ENCODE measurements around the gene MARK2.

Gene MARK2

DNA sequence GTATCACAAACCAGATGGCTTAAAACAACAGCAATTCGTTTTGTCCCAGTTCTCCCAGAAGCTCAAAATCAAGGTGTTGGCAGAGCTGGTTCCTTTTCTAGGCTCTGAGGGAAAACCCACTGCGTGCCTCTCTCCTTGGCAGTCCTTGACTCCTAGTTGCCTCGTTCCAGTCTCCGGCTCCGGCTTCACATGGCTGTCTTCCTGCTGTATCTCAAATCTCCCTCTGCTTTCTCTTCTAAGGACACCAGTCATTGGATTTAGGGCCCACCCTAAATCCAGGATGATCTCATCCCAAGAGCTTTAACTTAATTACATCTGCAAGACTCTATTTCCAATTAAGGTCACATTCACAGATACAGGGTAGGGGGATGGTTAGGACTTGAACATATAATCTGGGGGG, 90.7 kb downstream of the MARK2 start:
- Histone ChIP-seq H3K27me3 (ENCODE audit: control insufficient read depth, insufficient read depth, low read length) (peaks cover 17% of the 10 kb centered on the region), H3K9ac (ENCODE audit: low read depth, low read length) (no peak overlapping the region), H3K36me3 (ENCODE audit: control insufficient read depth, insufficient read depth, low read length) (no peaks in the 10 kb centered on the region), H3K9me3 (ENCODE audit: control insufficient read depth, insufficient read depth, low read length) (no peaks in the 10 kb centered on the region), H3K4me1 (ENCODE audit: control insufficient read depth, insufficient read depth, low read length) (no peaks in the 10 kb centered on the region), H3K4me3 (ENCODE audit: low read depth, low read length) (no peak overlapping the region)

DNA sequence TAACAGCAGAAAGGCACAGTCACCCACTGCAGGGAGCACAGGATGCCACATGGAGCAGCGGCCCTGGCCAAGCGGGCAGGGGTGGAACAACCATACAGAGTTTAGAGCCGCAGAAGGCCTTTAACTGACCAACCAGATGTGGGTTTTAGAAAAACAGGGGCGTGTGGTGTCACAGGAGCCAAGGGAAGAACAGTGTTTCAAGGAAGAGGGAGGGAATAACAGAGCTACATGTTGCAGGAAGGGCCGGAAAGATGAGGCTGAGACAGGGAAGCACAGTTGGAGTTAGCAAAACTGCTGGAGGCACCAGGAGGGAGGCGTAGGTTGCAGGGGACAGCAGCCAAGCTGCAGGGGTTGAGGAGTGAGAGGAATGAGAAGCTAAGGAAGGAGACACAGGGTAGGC, 92.1 kb downstream of the MARK2 start:
- Histone ChIP-seq H3K9ac (ENCODE audit: low read depth, low read length) (no peak overlapping the region), H3K4me3 (ENCODE audit: low read depth, low read length) (no peak overlapping the region), H3K27me3 (ENCODE audit: control insufficient read depth, insufficient read depth, low read length) (peaks cover 12% of the 10 kb centered on the region), H3K36me3 (ENCODE audit: control insufficient read depth, insufficient read depth, low read length) (no peaks in the 10 kb centered on the region), H3K4me1 (ENCODE audit: control insufficient read depth, insufficient read depth, low read length) (no peaks in the 10 kb centered on the region), H3K9me3 (ENCODE audit: control insufficient read depth, insufficient read depth, low read length) (no peaks in the 10 kb centered on the region)

DNA sequence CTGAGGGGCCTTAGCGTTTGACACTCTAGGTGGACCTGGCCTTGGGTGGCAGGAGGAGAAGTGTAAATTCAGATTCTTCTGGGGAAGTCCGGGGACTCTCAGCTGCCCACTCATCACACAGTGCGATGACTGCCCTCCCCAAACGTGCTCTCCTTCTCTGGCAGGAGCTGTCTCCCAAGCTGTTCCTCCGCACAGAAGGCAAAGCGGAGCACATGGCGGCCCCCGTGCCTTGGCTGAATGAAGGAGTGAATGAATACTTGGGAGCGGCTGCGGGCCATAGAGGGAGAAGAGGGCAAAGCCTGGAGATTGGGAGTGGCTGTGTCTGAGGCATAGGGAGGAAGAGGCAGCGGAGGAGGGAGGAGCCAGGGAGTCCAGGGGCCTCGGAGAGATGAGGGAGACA, 93.0 kb downstream of the MARK2 start:
- Histone ChIP-seq H3K4me3 (ENCODE audit: low read depth, low read length) (no peak overlapping the region), H3K27me3 (ENCODE audit: control insufficient read depth, insufficient read depth, low read length) (peaks cover 10% of the 10 kb centered on the region), H3K9me3 (ENCODE audit: control insufficient read depth, insufficient read depth, low read length) (no peaks in the 10 kb centered on the region), H3K9ac (ENCODE audit: low read depth, low read length) (no peak overlapping the region), H3K4me1 (ENCODE audit: control insufficient read depth, insufficient read depth, low read length) (no peaks in the 10 kb centered on the region), H3K36me3 (ENCODE audit: control insufficient read depth, insufficient read depth, low read length) (no peaks in the 10 kb centered on the region)

DNA sequence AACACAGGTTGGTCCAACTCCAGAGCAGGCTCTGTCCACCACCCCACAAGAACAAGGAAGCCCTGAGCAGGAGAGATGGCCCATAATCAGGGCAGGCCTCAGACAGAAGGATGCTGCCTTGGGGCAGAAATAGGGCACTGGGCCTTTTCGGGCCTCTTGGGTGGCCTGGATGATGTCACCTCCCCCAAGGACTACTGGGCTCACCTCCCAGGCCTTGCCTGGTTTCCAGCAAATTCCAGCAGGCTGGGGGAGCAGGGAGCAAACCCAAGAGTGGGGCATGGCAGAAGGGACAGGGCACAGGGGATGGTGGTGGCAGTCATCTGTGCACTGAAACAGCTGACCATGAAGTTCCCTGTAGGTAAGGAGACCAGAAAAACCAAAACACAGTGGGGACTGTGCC, 94.5 kb downstream of the MARK2 start:
- no peak overlapping the region for H3K4me3 ChIP-seq (ENCODE audit: low read depth, low read length)
- peaks cover 4% of the 10 kb centered on the region for H3K27me3 ChIP-seq (ENCODE audit: control insufficient read depth, insufficient read depth, low read length)
- no peaks in the 10 kb centered on the region for H3K4me1 ChIP-seq (ENCODE audit: control insufficient read depth, insufficient read depth, low read length)
- no peaks in the 10 kb centered on the region for H3K36me3 ChIP-seq (ENCODE audit: control insufficient read depth, insufficient read depth, low read length)
- H3K9ac ChIP-seq (ENCODE audit: low read depth, low read length): no peak overlapping the region
- no peaks in the 10 kb centered on the region for H3K9me3 ChIP-seq (ENCODE audit: control insufficient read depth, insufficient read depth, low read length)

DNA sequence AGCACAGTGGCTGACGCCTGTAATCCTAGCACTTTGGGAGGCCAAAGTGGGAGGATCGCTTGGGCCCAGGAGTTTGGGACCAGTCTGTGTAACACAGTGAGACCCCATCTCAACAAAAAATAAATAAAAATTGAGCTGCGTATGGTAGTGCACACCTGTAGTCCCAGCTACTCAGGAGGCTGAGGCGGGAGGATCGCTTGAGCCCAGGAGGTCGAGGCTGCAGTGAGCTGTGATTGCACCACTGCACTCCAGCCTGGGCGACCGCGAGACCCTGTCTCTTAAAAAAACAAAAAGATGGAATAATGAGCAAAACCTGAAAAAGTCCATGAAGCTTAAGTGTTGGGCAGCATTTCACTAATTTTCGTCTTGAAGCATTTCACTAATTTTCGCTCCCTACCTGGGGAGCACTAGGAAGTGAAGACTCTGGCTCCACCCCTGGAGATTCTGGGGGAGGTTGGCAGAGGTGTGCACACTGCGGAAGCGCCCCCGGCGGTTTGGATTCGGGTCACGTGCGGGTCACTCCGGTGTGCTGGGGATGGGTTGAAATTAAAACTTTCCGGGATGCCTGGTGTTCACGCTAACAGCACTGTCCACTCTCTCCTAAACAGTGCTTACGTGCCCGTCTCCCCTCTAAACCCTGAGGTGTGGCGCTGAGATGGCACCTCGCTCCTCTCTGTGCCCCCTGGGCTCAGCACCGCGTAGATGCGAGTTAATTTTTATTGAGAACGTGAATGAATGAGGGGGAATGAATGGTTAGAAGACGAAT, 99.0 kb downstream of the MARK2 start:
- Histone ChIP-seq H3K9me3 (ENCODE audit: control insufficient read depth, insufficient read depth, low read length) (no peaks in the 10 kb centered on the region), H3K9ac (ENCODE audit: low read depth, low read length) (peak overlapping the region; percentile 56), H3K27me3 (ENCODE audit: control insufficient read depth, insufficient read depth, low read length) (no peaks in the 10 kb centered on the region), H3K4me3 (ENCODE audit: low read depth, low read length) (peak overlapping the region; percentile 90), H3K36me3 (ENCODE audit: control insufficient read depth, insufficient read depth, low read length) (no peaks in the 10 kb centered on the region), H3K4me1 (ENCODE audit: control insufficient read depth, insufficient read depth, low read length) (no peaks in the 10 kb centered on the region)

DNA sequence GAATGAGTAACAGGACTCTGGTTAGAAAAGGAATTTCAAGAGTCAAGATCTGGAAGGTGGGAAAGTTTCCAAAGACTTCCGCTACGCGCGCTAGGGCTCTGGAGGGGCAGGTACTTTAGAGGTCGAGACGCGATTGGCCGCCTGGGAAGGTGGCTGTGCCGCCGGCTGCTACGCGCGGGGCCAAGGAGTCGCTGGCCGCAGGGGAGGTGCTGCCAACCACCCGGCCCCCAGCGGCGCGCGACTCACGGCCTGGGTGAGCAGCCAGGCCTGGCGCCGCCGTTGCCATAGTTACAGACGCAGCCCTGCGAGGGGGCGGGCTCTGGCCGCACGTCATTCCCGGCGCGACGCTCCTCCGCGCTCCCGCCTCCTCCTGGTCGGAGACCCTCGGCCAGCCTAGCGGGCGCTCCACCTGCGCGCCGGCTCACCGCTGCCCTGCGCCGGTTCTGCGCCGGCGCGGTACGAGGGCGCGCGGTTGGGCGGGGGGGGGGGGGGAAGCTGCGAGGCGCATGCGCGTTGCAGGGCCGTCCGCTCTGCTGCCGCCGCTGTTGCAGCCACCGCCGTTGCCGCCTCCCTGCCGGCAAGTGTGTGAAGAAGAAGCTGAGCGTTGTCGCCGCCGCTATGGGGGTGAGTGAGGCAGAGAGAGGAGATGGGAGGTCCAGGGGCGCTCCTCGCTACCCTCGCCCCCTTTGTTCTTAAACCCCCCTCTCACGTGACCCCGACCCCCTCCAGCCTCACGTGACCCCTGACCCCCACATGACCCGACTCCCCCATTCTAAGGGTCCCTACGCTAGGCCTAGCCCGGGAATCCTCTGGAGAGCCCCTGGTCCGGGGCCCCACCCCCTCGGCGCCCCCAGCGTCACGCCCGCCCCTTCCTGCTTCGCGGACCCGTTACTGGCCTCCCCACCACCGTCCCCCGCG, 99.8 kb downstream of the MARK2 start, which contains the start of gene NAA40:
Gene NAA40 (plus strand): TSS at position 524 of the 918 bp plus-strand sequence. CDS start 95 bp downstream, at position 619.
- H3K27me3 ChIP-seq (ENCODE audit: control insufficient read depth, insufficient read depth, low read length): no peaks in the 10 kb centered on the region
- H3K9ac ChIP-seq (ENCODE audit: low read depth, low read length): peak within 1 kb of the TSS; percentile 71
- H3K36me3 ChIP-seq (ENCODE audit: control insufficient read depth, insufficient read depth, low read length): no peaks in the 10 kb centered on the region
- H3K4me1 ChIP-seq (ENCODE audit: control insufficient read depth, insufficient read depth, low read length): no peaks in the 10 kb centered on the region
- peak within 1 kb of the TSS; percentile 90 for H3K4me3 ChIP-seq (ENCODE audit: low read depth, low read length)
- H3K9me3 ChIP-seq (ENCODE audit: control insufficient read depth, insufficient read depth, low read length): no peaks in the 10 kb centered on the region

DNA sequence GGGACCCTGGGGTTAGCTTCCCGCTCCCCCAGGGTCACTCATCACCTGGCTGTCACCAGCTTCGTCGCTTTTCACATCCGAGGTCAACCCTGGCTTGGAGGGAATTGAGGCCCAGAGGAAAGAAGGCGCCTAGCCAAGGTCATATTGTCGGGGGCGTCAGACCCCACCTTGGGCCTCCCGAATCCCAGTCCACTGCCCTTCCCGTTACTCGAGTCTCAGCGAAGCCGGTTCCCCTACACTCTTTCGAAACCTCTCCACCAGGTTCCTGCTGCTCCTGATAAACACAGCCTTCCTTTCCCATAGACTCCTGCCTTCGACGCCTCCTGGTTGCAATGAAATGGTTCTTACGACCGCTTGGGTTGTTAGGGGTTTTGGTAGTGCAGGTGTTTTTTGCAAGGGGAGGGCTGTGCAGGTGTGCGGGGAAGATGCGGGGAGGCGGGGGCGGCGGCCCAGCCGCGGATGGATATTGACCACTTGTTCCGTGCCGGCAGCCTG, 100.5 kb downstream of the MARK2 start:
- Histone ChIP-seq H3K9ac (ENCODE audit: low read depth, low read length) (peak overlapping the region; percentile 66), H3K9me3 (ENCODE audit: control insufficient read depth, insufficient read depth, low read length) (no peaks in the 10 kb centered on the region), H3K27me3 (ENCODE audit: control insufficient read depth, insufficient read depth, low read length) (no peaks in the 10 kb centered on the region), H3K4me1 (ENCODE audit: control insufficient read depth, insufficient read depth, low read length) (no peaks in the 10 kb centered on the region), H3K36me3 (ENCODE audit: control insufficient read depth, insufficient read depth, low read length) (no peaks in the 10 kb centered on the region), H3K4me3 (ENCODE audit: low read depth, low read length) (peak overlapping the region; percentile 90)

DNA sequence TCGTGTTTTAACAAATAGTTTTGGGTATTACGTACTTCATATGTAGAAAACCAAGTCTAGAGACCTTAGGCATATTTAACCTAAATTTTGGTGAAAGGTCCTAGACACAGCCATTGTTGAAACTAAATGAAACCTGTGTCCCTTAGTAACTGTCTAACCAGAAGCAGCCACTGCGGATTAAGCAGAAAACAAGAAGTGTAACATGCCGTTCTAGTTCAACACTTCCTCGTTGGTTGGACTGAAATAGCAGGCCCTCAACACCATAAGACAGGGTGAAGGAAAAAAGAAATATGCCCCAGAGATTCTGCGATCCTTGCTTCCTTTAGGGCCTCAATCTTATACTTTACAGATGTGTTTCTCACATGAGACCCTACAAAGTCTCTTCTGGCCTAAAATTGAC, 101.9 kb downstream of the MARK2 start:
- Histone ChIP-seq H3K36me3 (ENCODE audit: control insufficient read depth, insufficient read depth, low read length) (peaks cover 2% of the 10 kb centered on the region), H3K4me1 (ENCODE audit: control insufficient read depth, insufficient read depth, low read length) (no peaks in the 10 kb centered on the region)

DNA sequence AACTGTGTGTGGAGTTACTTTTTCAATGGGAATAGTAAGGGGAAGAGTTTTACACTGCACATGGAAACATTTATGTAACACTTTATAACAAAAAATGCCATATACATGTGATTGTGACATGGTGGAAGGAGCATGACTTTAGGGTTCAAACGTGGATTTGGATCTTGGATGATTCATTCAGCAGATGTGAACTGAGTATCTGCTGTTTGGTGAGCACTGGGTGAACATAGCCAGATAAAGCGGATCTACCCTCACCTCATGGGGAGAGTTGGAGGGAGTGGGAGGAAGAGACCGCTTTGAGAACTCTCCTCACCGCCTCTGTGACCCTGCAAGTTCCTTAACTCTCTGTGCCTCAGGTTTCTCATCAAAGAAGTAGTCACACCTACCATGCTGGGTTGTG, 103.0 kb downstream of the MARK2 start:
- H3K27me3 ChIP-seq (ENCODE audit: control insufficient read depth, insufficient read depth, low read length): no peaks in the 10 kb centered on the region
- H3K9ac ChIP-seq (ENCODE audit: low read depth, low read length): no peak overlapping the region
- H3K9me3 ChIP-seq (ENCODE audit: control insufficient read depth, insufficient read depth, low read length): no peaks in the 10 kb centered on the region
- peaks cover 9% of the 10 kb centered on the region for H3K36me3 ChIP-seq (ENCODE audit: control insufficient read depth, insufficient read depth, low read length)
- no peaks in the 10 kb centered on the region for H3K4me1 ChIP-seq (ENCODE audit: control insufficient read depth, insufficient read depth, low read length)
- H3K4me3 ChIP-seq (ENCODE audit: low read depth, low read length): no peak overlapping the region

More for the DNA sequence above, 101.9 kb downstream of the MARK2 start:
- Histone ChIP-seq H3K4me3 (ENCODE audit: low read depth, low read length) (no peak overlapping the region), H3K9me3 (ENCODE audit: control insufficient read depth, insufficient read depth, low read length) (no peaks in the 10 kb centered on the region), H3K27me3 (ENCODE audit: control insufficient read depth, insufficient read depth, low read length) (no peaks in the 10 kb centered on the region), H3K9ac (ENCODE audit: low read depth, low read length) (no peak overlapping the region)

DNA sequence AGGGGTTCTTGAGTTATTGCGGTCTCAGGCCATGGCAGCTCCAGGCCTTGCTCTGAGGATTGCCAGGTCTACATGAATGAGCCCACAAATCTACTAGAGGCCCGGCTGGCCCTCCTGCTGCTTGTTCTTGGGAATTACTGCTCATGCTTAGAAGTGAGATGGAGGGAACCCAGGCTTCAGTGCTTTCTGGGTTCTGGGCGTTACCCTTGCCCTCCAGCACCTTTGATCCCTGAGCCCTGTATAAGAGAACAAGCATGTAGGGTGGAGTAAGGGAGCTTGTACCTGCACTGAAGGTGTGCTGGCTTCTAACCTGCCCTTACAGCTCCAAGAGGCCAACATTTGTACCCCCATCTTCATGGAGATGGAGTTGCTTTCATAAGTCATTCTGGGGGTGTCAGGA, 103.9 kb downstream of the MARK2 start:
- Histone ChIP-seq H3K27me3 (ENCODE audit: control insufficient read depth, insufficient read depth, low read length) (no peaks in the 10 kb centered on the region), H3K36me3 (ENCODE audit: control insufficient read depth, insufficient read depth, low read length) (peaks cover 9% of the 10 kb centered on the region), H3K9me3 (ENCODE audit: control insufficient read depth, insufficient read depth, low read length) (no peaks in the 10 kb centered on the region), H3K9ac (ENCODE audit: low read depth, low read length) (no peak overlapping the region), H3K4me3 (ENCODE audit: low read depth, low read length) (no peak overlapping the region), H3K4me1 (ENCODE audit: control insufficient read depth, insufficient read depth, low read length) (no peaks in the 10 kb centered on the region)

DNA sequence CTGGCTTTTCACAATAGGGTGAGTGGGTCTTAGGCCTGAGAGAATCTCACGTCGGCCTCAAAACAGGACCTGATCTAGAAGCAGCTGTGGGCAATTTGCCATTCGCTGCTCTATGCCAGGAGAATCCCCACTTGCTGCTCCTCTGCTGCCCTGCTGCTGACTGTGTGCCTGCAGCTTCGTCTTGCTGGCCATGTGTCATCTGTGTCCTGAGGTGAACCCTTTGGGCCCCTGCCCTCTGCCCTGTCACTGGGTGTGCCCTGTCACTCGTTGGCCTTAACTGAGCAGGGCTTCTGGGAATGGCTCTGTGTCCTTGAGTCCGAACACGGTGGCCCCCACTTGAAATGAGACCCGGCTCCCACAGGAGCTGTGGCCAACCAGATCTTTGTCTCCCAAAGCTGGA, 106.1 kb downstream of the MARK2 start:
- no peaks in the 10 kb centered on the region for H3K9me3 ChIP-seq (ENCODE audit: control insufficient read depth, insufficient read depth, low read length)
- H3K27me3 ChIP-seq (ENCODE audit: control insufficient read depth, insufficient read depth, low read length): no peaks in the 10 kb centered on the region
- H3K9ac ChIP-seq (ENCODE audit: low read depth, low read length): peak overlapping the region; percentile 16
- peaks cover 12% of the 10 kb centered on the region for H3K36me3 ChIP-seq (ENCODE audit: control insufficient read depth, insufficient read depth, low read length)
- no peak overlapping the region for H3K4me3 ChIP-seq (ENCODE audit: low read depth, low read length)
- no peaks in the 10 kb centered on the region for H3K4me1 ChIP-seq (ENCODE audit: control insufficient read depth, insufficient read depth, low read length)

Measured in iPS-15b (cell line).